Fibroblast of lung (primary cell): Measurements from ENCODE around the gene PSMC2. TPM values are rescaled to one million over a fixed set of nuclear protein-coding genes. Genes with fewer than 3 reads are reported as not detected.

ENCODE experiments used
- DNase-seq, 2 donors: peaks; one replicate each; pipeline versions ENCODE4 v3.0.0 to v3.0.0-alpha.2; 2010; ENCODE audit warnings: low read depth in 2 of 2
- H2AFZ ChIP-seq: 2 replicates; pipeline ENCODE4 v1.5.1; 2012; ENCODE audit warnings: low read length, control low read depth, inconsistent platforms
- H3K27ac ChIP-seq: 2 replicates; pipeline ENCODE4 v1.5.1; 2011; ENCODE audit warnings: low read length, control low read depth; ENCODE audit not compliant: insufficient read depth
- H3K27me3 ChIP-seq: 2 replicates; pipeline ENCODE4 v1.5.1; 2011; ENCODE audit warnings: mild to moderate bottlenecking, low read length; ENCODE audit not compliant: control insufficient read depth, insufficient read depth
- H3K36me3 ChIP-seq: 2 replicates; pipeline ENCODE4 v1.5.1; 2011; ENCODE audit warnings: low read length; ENCODE audit not compliant: control insufficient read depth, insufficient read depth
- H3K4me1 ChIP-seq: 2 replicates; pipeline ENCODE4 v1.5.1; 2011; ENCODE audit warnings: low read length; ENCODE audit not compliant: control insufficient read depth, insufficient read depth; ENCODE audit errors: extremely low read depth
- H3K4me2 ChIP-seq: 2 replicates; pipeline ENCODE4 v1.5.1; 2011; ENCODE audit warnings: low read length, control low read depth; ENCODE audit not compliant: insufficient read depth; ENCODE audit errors: extremely low read depth
- H3K4me3 ChIP-seq, 4 experiments: fragments of 200-600 bp in 1 of 4; sonication (generic) in 1 of 4; replicated peaks in 1 of 4; 2 replicates each; pipeline ENCODE4 v1.5.1; 2011 to 2016; ENCODE audit warnings: low read length in 4 of 4, low read depth in 3 of 4, mild to moderate bottlenecking in 3 of 4, control low read depth in 2 of 4, inconsistent platforms in 1 of 4, mixed read lengths in 1 of 4; ENCODE audit not compliant: insufficient read depth in 1 of 4; ENCODE audit errors: control extremely low read depth in 1 of 4
- H3K79me2 ChIP-seq: 2 replicates; pipeline ENCODE4 v1.5.1; 2012; ENCODE audit warnings: mild to moderate bottlenecking, low read length, inconsistent platforms; ENCODE audit not compliant: control insufficient read depth, insufficient read depth
- H3K9ac ChIP-seq: 2 replicates; pipeline ENCODE4 v1.5.1; 2011; ENCODE audit warnings: mild to moderate bottlenecking, low read length, control low read depth; ENCODE audit not compliant: insufficient read depth
- H3K9me3 ChIP-seq: 2 replicates; pipeline ENCODE4 v1.5.1; 2012; ENCODE audit warnings: low read depth, low read length; ENCODE audit not compliant: control insufficient read depth, insufficient read depth
- H4K20me1 ChIP-seq: 2 replicates; pipeline ENCODE4 v1.5.1; 2011; ENCODE audit warnings: low read length; ENCODE audit not compliant: control insufficient read depth, insufficient read depth; ENCODE audit errors: extremely low read depth
- EZH2 ChIP-seq: IDR thresholded peaks from 2 replicates; pipeline ENCODE4 v1.5.1; 2012; ENCODE audit warnings: low read length, control low read depth, mild to moderate bottlenecking; ENCODE audit errors: missing control alignments
- polyA plus RNA-seq, 2 donors: library from polyadenylated mRNA; depleted of rRNA in 1 of 2; stranded (reverse) in 1 of 2; unstranded in 1 of 2; fragments of >200 nt; gene quantifications; 2 replicates each; pipeline ENCODE4 v1.2.1, GENCODE V29; 2011 to 2012; ENCODE audit warnings: missing spikeins in 1 of 2
- total RNA-seq: library from RNA; depleted of rRNA; stranded (reverse); fragments of >200 nt; gene quantifications from 2 replicates; pipeline ENCODE4 v1.2.1, GENCODE V29; 2014
- TF ChIP-seq, protein P1 (sequence below), 2 donors: IDR thresholded peaks in 1 of 2; conservative IDR thresholded peaks in 1 of 2; 1 replicate in 1 of 2; 2 replicates in 1 of 2; pipeline ENCODE4 v1.5.1; 2011 to 2012; ENCODE audit warnings: low read length in 2 of 2, control low read depth in 1 of 2, inconsistent platforms in 1 of 2, low read depth in 1 of 2, mild to moderate bottlenecking in 1 of 2

The PSMC2 gene
- total and polyA plus RNA-seq, 2 donors (not counting 1 experiment from before 2014, with no cell fraction given): 144 to 305 TPM

- DNase-seq: no peak
- H4K20me1 ChIP-seq: no peaks in the 10 kb centered on the region
- no peaks in the 10 kb centered on the region for H3K79me2 ChIP-seq
- TF ChIP-seq EZH2: no peak
- TF ChIP-seq, protein P1, sequence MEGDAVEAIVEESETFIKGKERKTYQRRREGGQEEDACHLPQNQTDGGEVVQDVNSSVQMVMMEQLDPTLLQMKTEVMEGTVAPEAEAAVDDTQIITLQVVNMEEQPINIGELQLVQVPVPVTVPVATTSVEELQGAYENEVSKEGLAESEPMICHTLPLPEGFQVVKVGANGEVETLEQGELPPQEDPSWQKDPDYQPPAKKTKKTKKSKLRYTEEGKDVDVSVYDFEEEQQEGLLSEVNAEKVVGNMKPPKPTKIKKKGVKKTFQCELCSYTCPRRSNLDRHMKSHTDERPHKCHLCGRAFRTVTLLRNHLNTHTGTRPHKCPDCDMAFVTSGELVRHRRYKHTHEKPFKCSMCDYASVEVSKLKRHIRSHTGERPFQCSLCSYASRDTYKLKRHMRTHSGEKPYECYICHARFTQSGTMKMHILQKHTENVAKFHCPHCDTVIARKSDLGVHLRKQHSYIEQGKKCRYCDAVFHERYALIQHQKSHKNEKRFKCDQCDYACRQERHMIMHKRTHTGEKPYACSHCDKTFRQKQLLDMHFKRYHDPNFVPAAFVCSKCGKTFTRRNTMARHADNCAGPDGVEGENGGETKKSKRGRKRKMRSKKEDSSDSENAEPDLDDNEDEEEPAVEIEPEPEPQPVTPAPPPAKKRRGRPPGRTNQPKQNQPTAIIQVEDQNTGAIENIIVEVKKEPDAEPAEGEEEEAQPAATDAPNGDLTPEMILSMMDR (conservative IDR thresholded peaks at IDR 0.05 in 1 of 2, IDR thresholded peaks at IDR 0.05 in 1 of 2; ENCODE audit: low read depth in 1 of 2, low read length in 2 of 2): no peak
- H3K4me2 ChIP-seq: no peak overlapping the region
- H3K27ac ChIP-seq: no peak overlapping the region
- no peaks in the 10 kb centered on the region for H3K9me3 ChIP-seq
- H2AFZ ChIP-seq: no peak overlapping the region
- no peaks in the 10 kb centered on the region for H3K27me3 ChIP-seq
- H3K4me3 ChIP-seq: no peak overlapping the region
- no peaks in the 10 kb centered on the region for H3K4me1 ChIP-seq
- no peaks in the 10 kb centered on the region for H3K36me3 ChIP-seq
- no peak overlapping the region for H3K9ac ChIP-seq
Measured at GRCh38 chr7:103389263-103389662, 41.8 kb downstream of the PSMC2 start.

DNA sequence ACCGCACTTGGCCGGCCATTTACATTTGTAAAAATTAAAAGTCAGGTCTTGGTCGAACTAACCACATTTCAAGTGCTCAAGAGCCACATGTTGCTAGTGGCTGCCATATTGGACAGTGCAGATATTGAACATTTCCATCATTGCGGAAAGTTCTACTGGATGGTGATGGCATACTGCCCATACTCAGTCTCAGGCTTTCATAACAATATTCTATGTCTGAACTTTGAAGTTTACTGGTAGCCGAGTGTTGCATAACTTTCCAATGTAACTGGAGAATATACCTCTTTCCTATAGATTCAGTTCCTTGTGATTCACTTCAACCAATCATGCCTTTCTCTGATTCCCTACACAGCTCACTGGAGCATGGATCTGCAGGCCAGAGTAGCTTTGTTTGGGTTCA lies 43.7 kb downstream of the PSMC2 start:
- TF ChIP-seq, protein P1 (conservative IDR thresholded peaks at IDR 0.05 in 1 of 2, IDR thresholded peaks at IDR 0.05 in 1 of 2; ENCODE audit: low read depth in 1 of 2, low read length in 2 of 2): no peak

GRCh38 chr7:103391976-103392375 lies 44.5 kb downstream of the PSMC2 start:
- no peak overlapping the region for H3K9ac ChIP-seq
- TF ChIP-seq, protein P1 (conservative IDR thresholded peaks at IDR 0.05 in 1 of 2, IDR thresholded peaks at IDR 0.05 in 1 of 2; ENCODE audit: low read depth in 1 of 2, low read length in 2 of 2): no peak
- TF ChIP-seq EZH2: no peak
- no peaks in the 10 kb centered on the region for H4K20me1 ChIP-seq
- no peaks in the 10 kb centered on the region for H3K79me2 ChIP-seq
- H3K27ac ChIP-seq: no peak overlapping the region
- H2AFZ ChIP-seq: no peak overlapping the region
- H3K27me3 ChIP-seq: no peaks in the 10 kb centered on the region
- H3K4me1 ChIP-seq: no peaks in the 10 kb centered on the region
- H3K36me3 ChIP-seq: no peaks in the 10 kb centered on the region
- no peak overlapping the region for H3K4me3 ChIP-seq
- no peaks in the 10 kb centered on the region for H3K9me3 ChIP-seq
- H3K4me2 ChIP-seq: no peak overlapping the region
- DNase-seq: peak in 1 of 2 donors; percentile 3

More for the DNA sequence above, 43.7 kb downstream of the PSMC2 start:
- DNase-seq: no peak
- no peak overlapping the region for H3K4me2 ChIP-seq
- no peak overlapping the region for H3K27ac ChIP-seq
- no peaks in the 10 kb centered on the region for H3K27me3 ChIP-seq
- no peaks in the 10 kb centered on the region for H3K79me2 ChIP-seq
- H3K4me3 ChIP-seq: no peak overlapping the region
- no peaks in the 10 kb centered on the region for H3K36me3 ChIP-seq
- no peak overlapping the region for H2AFZ ChIP-seq
- H3K9ac ChIP-seq: no peak overlapping the region
- H3K4me1 ChIP-seq: no peaks in the 10 kb centered on the region
- no peaks in the 10 kb centered on the region for H4K20me1 ChIP-seq
- H3K9me3 ChIP-seq: no peaks in the 10 kb centered on the region
